HK-2 (cell line): ENCODE results near the gene UCKL1.

ENCODE experiments used
- DNase-seq: peaks from one replicate; pipeline ENCODE4 v3.0.0-alpha.2; 2018; ENCODE audit not compliant: unreplicated experiment

The UCKL1 gene

DNA sequence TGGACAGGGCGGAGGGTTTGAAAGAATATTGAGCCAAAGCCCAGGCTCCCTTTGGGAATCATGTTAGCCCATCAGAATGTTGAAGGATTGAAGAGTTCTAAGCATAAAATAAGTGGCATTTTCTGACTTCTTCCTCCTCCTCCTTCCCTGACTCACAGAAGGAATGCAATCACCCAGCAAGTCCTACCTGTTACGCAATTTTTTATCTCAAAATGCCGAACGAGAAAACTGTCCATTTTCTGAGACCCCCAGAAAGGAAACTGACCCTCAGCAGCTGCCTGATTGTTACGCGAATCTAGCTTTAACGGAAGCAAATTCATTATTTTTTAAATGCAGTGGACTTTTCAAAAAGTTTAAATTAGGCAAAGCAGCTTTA, 66.0 kb downstream of the UCKL1 start:
- DNase-seq = no peak
